GM12878 (cell line): ENCODE data around the gene TBKBP1. TPM values are rescaled to one million over a fixed set of nuclear protein-coding genes. Genes with fewer than 3 reads are reported as not detected.

Source experiments
- ATAC-seq: fragments of 200-7000 bp; cut with Tn5 transposase; 3 replicates; pipeline ENCODE4 v1.9.1; 2020; ENCODE audit warnings: mild to moderate bottlenecking, moderate library complexity
- BruUV-seq: library from RNA; stranded (reverse); fragments of 400-500 nt; replicated peaks from 2 replicates; lab custom pipeline; 2021; lab: Mats Ljungman, UMichigan
- CTCF ChIA-PET: fragments of 300-600 bp; sonication (Branson Sonifier 250); formaldehyde crosslinking; extraction: SDS; loops from one replicate; lab custom pipeline; 2021; ENCODE audit warnings: inconsistent platforms; lab: Yijun Ruan, JAX
- POLR2A ChIA-PET: fragments of 350-600 bp; formaldehyde crosslinking; extraction: SDS; loops from one replicate; lab custom pipeline; 2021; ENCODE audit warnings: inconsistent platforms; lab: Charles Lee
- RAD21 ChIA-PET: fragments of 300-600 bp; sonication (Branson Sonifier 250); formaldehyde crosslinking; loops from one replicate; lab custom pipeline; 2023; ENCODE audit warnings: antibody characterized with exemption; ENCODE audit not compliant: unreplicated experiment; lab: Charles Lee
- SMC1A ChIA-PET: fragments of 300-600 bp; sonication (Branson Sonifier 250); formaldehyde crosslinking; loops from one replicate; lab custom pipeline; 2023; ENCODE audit not compliant: unreplicated experiment, uncharacterized antibody; lab: Charles Lee
- DNase-seq: peaks from one replicate; pipeline ENCODE4 v3.0.0-alpha.2; 2011; ENCODE audit warnings: low read depth, low spot score
- FAIRE-seq: peaks from 3 replicates; lab custom pipeline; 2011; peaks lifted over from hg19 to GRCh38; lab: Jason Lieb, UNC
- H2AFZ ChIP-seq: 2 replicates; pipeline ENCODE4 v1.6.0; 2011; ENCODE audit warnings: low read depth, low read length, control low read depth; ENCODE audit not compliant: control insufficient read depth
- H3K27ac ChIP-seq: 2 replicates; pipeline ENCODE4 v1.5.1; 2011; ENCODE audit warnings: control low read depth; ENCODE audit not compliant: control insufficient read depth, insufficient read depth
- H3K27me3 ChIP-seq, 2 experiments: replicated peaks in 1 of 2; 2 replicates each; pipeline versions ENCODE4 v1.6.0 to v1.6.1; 2011; ENCODE audit warnings: low read length in 1 of 2; ENCODE audit not compliant: control insufficient read depth in 2 of 2, insufficient read depth in 2 of 2
- H3K36me3 ChIP-seq, 2 experiments: 2 replicates each; pipeline ENCODE4 v1.5.1; 2011; ENCODE audit warnings: low read length in 1 of 2; ENCODE audit not compliant: control insufficient read depth in 2 of 2, insufficient read depth in 2 of 2
- H3K4me1 ChIP-seq: 2 replicates; pipeline ENCODE4 v1.6.1; 2011; ENCODE audit warnings: mild to moderate bottlenecking, low read length, moderate library complexity, mixed read lengths; ENCODE audit not compliant: control insufficient read depth, insufficient read depth
- H3K4me2 ChIP-seq: 2 replicates; pipeline ENCODE4 v1.6.0; 2011; ENCODE audit warnings: control low read depth; ENCODE audit not compliant: control insufficient read depth, insufficient read depth
- H3K4me3 ChIP-seq: fragments of 200-600 bp; sonication (generic); 2 replicates; pipeline ENCODE4 v1.5.1; 2016
- H3K79me2 ChIP-seq: 2 replicates; pipeline ENCODE4 v1.6.0; 2011; ENCODE audit warnings: low read length; ENCODE audit not compliant: control insufficient read depth, insufficient read depth
- H3K9ac ChIP-seq: 2 replicates; pipeline ENCODE4 v1.8.0; 2011; ENCODE audit warnings: low read length, control low read depth, mixed read lengths; ENCODE audit not compliant: control insufficient read depth, insufficient read depth
- H3K9me3 ChIP-seq: replicated peaks from 3 replicates; pipeline ENCODE4 v1.5.1; 2011; ENCODE audit warnings: mild to moderate bottlenecking, low read length; ENCODE audit not compliant: control insufficient read depth, insufficient read depth
- H4K20me1 ChIP-seq: 2 replicates; pipeline ENCODE4 v1.6.0; 2011; ENCODE audit not compliant: control insufficient read depth, insufficient read depth
- BACH1 ChIP-seq: fragments of 450-650 bp; IDR thresholded peaks from 2 replicates; pipeline ENCODE4 v1.6.1; 2017; ENCODE audit warnings: mild to moderate bottlenecking, borderline replicate concordance
- CBFB ChIP-seq: IDR thresholded peaks from 2 replicates; pipeline ENCODE4 v1.6.1; 2016; ENCODE audit warnings: antibody characterized with exemption, low read depth
- ESRRA ChIP-seq: IDR thresholded peaks from 2 replicates; pipeline ENCODE4 v1.6.1; 2012; ENCODE audit warnings: mild to moderate bottlenecking, low read length, improper control_type of control experiment
- FOXK2 ChIP-seq: fragments of 450-650 bp; IDR thresholded peaks from 2 replicates; pipeline ENCODE4 v1.6.1; 2017; ENCODE audit warnings: mild to moderate bottlenecking, moderate library complexity
- FOXM1 ChIP-seq: IDR thresholded peaks from 2 replicates; pipeline ENCODE4 v1.6.1; 2012; ENCODE audit warnings: low read depth, mild to moderate bottlenecking, inconsistent platforms, low read length, moderate library complexity
- GATAD2B ChIP-seq: fragments of 450-650 bp; conservative IDR thresholded peaks from 2 replicates; pipeline ENCODE4 v1.6.1; 2017; ENCODE audit warnings: low read depth, mild to moderate bottlenecking, moderate library complexity
- HDAC6 ChIP-seq: fragments of 200-600 bp; sonication (generic); IDR thresholded peaks from one replicate; pipeline ENCODE4 v1.8.0; 2017; ENCODE audit warnings: antibody characterized with exemption; ENCODE audit not compliant: unreplicated experiment
- LARP7 ChIP-seq: fragments of 450-650 bp; IDR thresholded peaks from 2 replicates; pipeline ENCODE4 v1.6.1; 2017; ENCODE audit warnings: mild to moderate bottlenecking
- MAX ChIP-seq: IDR thresholded peaks from 2 replicates; pipeline ENCODE4 v1.6.1; 2012; ENCODE audit warnings: low read depth, low read length, improper control_type of control experiment
- MYC ChIP-seq: IDR thresholded peaks from 2 replicates; pipeline ENCODE4 v1.6.1; 2011; ENCODE audit warnings: mild to moderate bottlenecking, low read length, moderate library complexity, inconsistent platforms; ENCODE audit not compliant: insufficient read depth, insufficient replicate concordance, insufficient read length, severe bottlenecking
- NR2F1 ChIP-seq: fragments of 450-650 bp; conservative IDR thresholded peaks from 2 replicates; pipeline ENCODE4 v1.6.1; 2017; ENCODE audit warnings: mild to moderate bottlenecking
- SMAD1 ChIP-seq: fragments of 450-650 bp; IDR thresholded peaks from 2 replicates; pipeline ENCODE4 v1.6.1; 2018; ENCODE audit warnings: mild to moderate bottlenecking, low read depth; ENCODE audit not compliant: partially characterized antibody
- ZBTB33 ChIP-seq: fragments of 450-650 bp; IDR thresholded peaks from 2 replicates; pipeline ENCODE4 v1.6.1; 2017; ENCODE audit warnings: mild to moderate bottlenecking
- ZBTB40 ChIP-seq: fragments of 450-650 bp; IDR thresholded peaks from 2 replicates; pipeline ENCODE4 v1.6.1; 2016; ENCODE audit warnings: mild to moderate bottlenecking, moderate library complexity, borderline replicate concordance
- ZNF24 ChIP-seq: fragments of 450-650 bp; IDR thresholded peaks from 2 replicates; pipeline ENCODE4 v1.6.1; 2017; ENCODE audit warnings: antibody characterized with exemption, mild to moderate bottlenecking
- ZNF274 ChIP-seq: IDR thresholded peaks from one replicate; pipeline ENCODE4 v1.8.0; 2011; ENCODE audit not compliant: insufficient read length, insufficient read depth
- WGBS: methylation state at CpG from one replicate; pipeline ENCODE4 v1.1.6; 2016; ENCODE audit warnings: low lambda C conversion rate; ENCODE audit not compliant: insufficient replicate concordance, insufficient coverage; ENCODE audit errors: missing lambda C conversion rate; 5-methylcytosine and 5-hydroxymethylcytosine counted together
- in situ Hi-C: fragments of 300-500 bp; cut with MboI; formaldehyde crosslinking; loops from 9 replicates; pipeline ENCODE4 v1.14.3; 2018; ENCODE audit warnings: mixed read lengths
- intact Hi-C: fragments of 100-400 bp; cut with micrococcal nuclease; formaldehyde crosslinking; loops from one replicate; pipeline ENCODE4 v1.14.2; 2022; ENCODE audit not compliant: unreplicated experiment
- polyA plus RNA-seq, 11 experiments: library from polyadenylated mRNA; depleted of rRNA in 4 of 11; unstranded in 6 of 11; stranded (reverse) in 5 of 11; fragments of >200 nt; fragmentation: Nextera tagmentation in 4 of 11; fragmentation: Illumina TruSeq in 1 of 11; extraction: Ambion mirVana in 4 of 11; extraction: Trizol in 1 of 11; gene quantifications; 1 replicate in 1 of 11; 2 replicates in 10 of 11; pipeline versions ENCODE4 v1.2.1 to v1.2.3, GENCODE V29; 2011 to 2016; ENCODE audit warnings: inconsistent platforms in 2 of 11, missing spikeins in 2 of 11, low read depth in 1 of 11
- total RNA-seq, 4 experiments: library from RNA; depleted of rRNA in 3 of 4; stranded (reverse); fragments of >200 nt in 3 of 4; fragmentation: Illumina TruSeq in 1 of 4; extraction: Trizol in 1 of 4; gene quantifications; 2 replicates each; pipeline versions ENCODE4 v1.2.1 to v1.2.3, GENCODE V29; 2013 to 2021

The TBKBP1 gene
- total and polyA plus RNA-seq, 10 of the 15 experiments (the other 5 are each of a cell fraction or from before 2014, with no cell fraction given): 0.11 to 2.7 (median 0.74) TPM; not detected in 3

- no peak for TF ChIP-seq ZBTB40
- TF ChIP-seq LARP7: peak; percentile 4; the same call in 1 of the 2 replicates
- no peak for TF ChIP-seq ZNF274
- TF ChIP-seq BACH1: no peak
- 0 out of 2 replicates have a peak, but pooled peaks have one; percentile 12 for TF ChIP-seq GATAD2B
- no peak for TF ChIP-seq ESRRA
These were observed 39.9 kb downstream of the TBKBP1 start (continued) for GRCh38 chr17:47733674-47734410.

GRCh38 chr17:47735139-47735464 lies 41.1 kb downstream of the TBKBP1 start:
- 16% methylated on average over 3 of the region's 3 CpGs for WGBS
- BruUV-seq: no TSS peak
- POLR2A ChIA-PET: interaction anchor here (0.5 to 1.7 kb wide), 5 partner anchors 31 to 109 kb away, joined by 3 to 9 read pairs (median 6); partner anchors contain the start of gene KPNB1
- Histone ChIP-seq H3K79me2 (peaks cover 51% of the 10 kb centered on the region), H3K4me3 (peak overlapping the region; percentile 92), H3K27ac (peak overlapping the region; percentile 84), H3K4me2 (peak overlapping the region; percentile 63), H3K36me3 (no peaks in the 10 kb centered on the region), H3K27me3 (0 out of 4 replicates have a peak, but pooled peaks cover 0 to 1% of the 10 kb centered on the region in 2 experiments), H3K4me1 (peaks cover 31% of the 10 kb centered on the region), H2AFZ (peak overlapping the region; percentile 36), H4K20me1 (no peaks in the 10 kb centered on the region), H3K9ac (peak overlapping the region; percentile 83), H3K9me3 (no peaks in the 10 kb centered on the region)
- FAIRE-seq: peak; percentile 13
- RAD21 ChIA-PET: interaction anchor here (0.8 to 10.4 kb wide), 5 partner anchors 17 to 70 kb away, joined by 3 to 136 read pairs (median 10); no protein-coding TSS in a partner anchor
- DNase-seq: no peak
- intact Hi-C loops (loop anchor here (1.0 to 10.0 kb wide), 2 partner anchors 36 to 80 kb away; no protein-coding TSS in a partner anchor), in situ Hi-C loops (no loop called here)
- no peak for ATAC-seq
- SMC1A ChIA-PET: interaction anchor here (0.9 to 4.2 kb wide), 6 partner anchors 10 to 86 kb away, joined by 3 to 31 read pairs (median 8); partner anchors contain the start of gene KPNB1
- CTCF ChIA-PET: interaction anchor here (0.9 to 17.1 kb wide), 3 partner anchors 17 to 36 kb away, joined by 3 to 242 read pairs (median 20); no protein-coding TSS in a partner anchor
- 0 out of 2 replicates have a peak, but pooled peaks have one; percentile 1 for TF ChIP-seq CBFB
- no peak for TF ChIP-seq ZNF24
- TF ChIP-seq FOXK2: 0 out of 2 replicates have a peak, but pooled peaks have one; percentile 5
- no peak for TF ChIP-seq ZBTB33
- TF ChIP-seq MYC: no peak
- no peak for TF ChIP-seq FOXM1
- no peak for TF ChIP-seq SMAD1
- TF ChIP-seq MAX: no peak
- TF ChIP-seq HDAC6: no peak
- TF ChIP-seq NR2F1: no peak
